Measurements from ENCODE around the gene POTEG.
"Not testable (repeated sequence)": the region's sequence is repeated elsewhere in the genome, so short reads cannot be mapped to it uniquely, and the experiment has no call there.

POTEG gene

DNA sequence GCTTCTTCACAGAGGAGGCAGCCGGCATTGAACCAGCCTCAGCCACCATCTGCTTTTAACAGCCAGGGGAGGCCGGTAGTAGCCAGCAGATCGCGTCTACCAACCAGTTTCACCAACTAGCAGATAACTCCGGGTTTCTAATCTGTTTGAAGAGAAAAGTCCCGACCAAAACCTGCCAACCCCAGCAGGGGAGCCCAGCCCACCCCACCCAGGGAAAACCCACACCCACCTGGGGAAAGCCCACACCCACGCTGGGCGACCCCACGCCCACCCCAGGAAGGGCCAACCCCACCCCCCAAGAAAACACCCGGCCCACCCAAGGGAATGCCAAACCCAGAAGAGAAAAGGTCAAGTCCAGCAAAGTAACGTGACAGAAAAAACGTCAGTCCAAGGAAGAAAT is at the start of gene POTEG:
TSS of gene POTEG (minus strand) at position 101 of the 400 bp plus-strand sequence. CDS start at position 49, 52 bp downstream.
- DNase-seq (ENCODE audit: low read depth): not testable (repeated sequence)

DNA sequence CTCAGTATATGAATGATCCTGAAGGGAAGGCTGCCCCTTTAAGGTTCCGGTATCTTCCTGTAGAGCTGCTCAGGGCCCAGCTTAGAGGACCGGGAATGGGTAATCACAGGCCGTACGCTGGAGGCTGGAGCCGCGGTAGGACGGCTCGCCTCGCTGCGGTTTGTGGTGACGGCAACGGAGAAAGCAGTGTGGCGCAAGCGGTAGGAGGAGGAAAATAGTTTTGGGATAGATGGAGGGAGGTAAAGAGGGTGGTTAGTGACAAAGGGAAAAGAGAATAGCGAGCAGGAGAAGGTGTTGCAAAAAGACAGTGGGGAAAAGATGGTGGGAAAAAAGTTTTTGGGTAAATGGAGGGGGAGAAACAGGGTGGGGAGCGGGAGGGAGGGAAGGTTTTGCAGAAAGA is 48.0 kb upstream of the POTEG start:
- not testable (repeated sequence) for DNase-seq (ENCODE audit: low read depth); H3K4me3 ChIP-seq (replicated peaks; ENCODE audit: low read depth, low read length)

More for the DNA sequence above, at the start of gene POTEG:
- not testable (repeated sequence) for H3K4me3 ChIP-seq (replicated peaks; ENCODE audit: low read depth, low read length)

DNA sequence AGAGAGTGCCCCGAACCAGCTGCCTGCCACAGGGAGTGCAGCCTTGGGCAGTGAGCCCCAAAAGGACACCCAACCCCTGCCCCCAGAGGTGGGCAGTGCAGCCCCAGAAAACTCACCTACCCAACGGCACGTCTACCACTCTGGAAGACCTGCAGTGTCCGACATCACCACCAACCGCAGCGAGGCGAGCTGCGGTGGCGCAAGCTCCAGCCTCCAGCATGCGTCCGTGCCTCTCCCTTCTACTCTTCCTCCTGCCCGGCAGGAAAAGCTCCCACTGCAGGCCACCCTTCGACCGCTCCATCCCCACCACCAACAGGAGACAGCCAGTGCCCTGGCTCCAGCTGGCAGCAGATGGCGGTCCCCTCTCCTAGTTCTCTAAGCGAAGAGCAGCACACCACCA is 47.3 kb upstream of the POTEG start:
- DNase-seq (ENCODE audit: low read depth); H3K4me3 ChIP-seq (replicated peaks; ENCODE audit: low read depth, low read length): not testable (repeated sequence)

DNA sequence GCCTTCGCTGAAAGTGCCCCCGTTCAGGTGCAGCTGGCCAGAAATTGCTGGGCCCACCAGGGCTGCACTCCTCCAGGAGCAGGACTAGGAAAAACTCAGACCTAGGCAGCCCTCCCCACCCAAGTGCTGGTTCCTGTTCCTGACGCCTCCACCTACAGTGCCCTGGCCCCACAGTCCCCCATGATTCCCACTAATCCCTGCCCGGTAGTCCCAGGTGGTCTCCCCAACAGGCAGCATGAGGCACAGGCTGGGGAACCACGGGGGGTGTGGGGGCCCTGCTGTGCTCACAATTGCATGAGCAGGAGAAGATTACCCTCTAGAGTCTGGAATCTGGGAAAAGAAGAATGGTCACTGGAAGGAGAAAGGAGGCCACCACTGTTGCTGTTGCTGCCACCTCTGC is 46.4 kb upstream of the POTEG start:
- not testable (repeated sequence) for H3K4me3 ChIP-seq (replicated peaks; ENCODE audit: low read depth, low read length); DNase-seq (ENCODE audit: low read depth)

DNA sequence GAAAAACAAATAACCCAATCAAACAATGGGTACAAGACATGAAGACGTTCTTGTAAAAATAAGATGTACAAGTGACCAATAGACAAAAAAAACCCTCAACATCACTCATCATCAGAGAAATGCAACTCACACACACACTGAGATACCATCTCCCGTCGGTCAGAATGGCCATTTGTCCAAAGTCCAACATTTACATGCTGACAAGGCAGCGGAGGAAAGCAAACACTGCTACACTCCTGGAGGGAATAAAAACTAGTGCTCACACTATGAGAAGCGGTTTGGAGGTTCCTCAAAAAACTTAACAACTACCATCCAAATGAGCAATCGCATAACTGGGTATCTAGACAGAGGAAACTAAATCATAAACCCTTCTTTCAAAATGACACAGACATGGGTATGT is 11.6 kb upstream of the POTEG start:
- not testable (repeated sequence) for H3K4me3 ChIP-seq (replicated peaks; ENCODE audit: low read depth, low read length); DNase-seq (ENCODE audit: low read depth)

DNA sequence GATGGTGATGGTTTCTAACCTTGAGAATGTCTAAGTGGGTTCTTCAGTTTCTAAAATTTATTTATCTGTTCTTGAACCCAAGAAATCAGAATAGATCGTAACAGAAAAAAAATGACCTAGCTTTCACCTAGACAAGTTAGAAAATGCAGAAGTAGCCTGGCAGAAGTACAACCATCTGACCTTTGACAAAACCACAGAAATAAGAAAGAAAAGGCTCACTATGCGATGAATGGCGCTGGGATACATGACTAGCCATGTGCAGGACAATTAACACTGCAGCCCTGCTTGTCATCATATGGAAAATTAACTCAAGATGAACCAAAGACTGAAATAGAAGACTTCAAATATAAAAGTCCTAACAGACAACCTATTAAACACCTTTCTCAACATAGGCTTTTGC is 5.7 kb upstream of the POTEG start:
- not testable (repeated sequence) for DNase-seq (ENCODE audit: low read depth); H3K4me3 ChIP-seq (replicated peaks; ENCODE audit: low read depth, low read length)

DNA sequence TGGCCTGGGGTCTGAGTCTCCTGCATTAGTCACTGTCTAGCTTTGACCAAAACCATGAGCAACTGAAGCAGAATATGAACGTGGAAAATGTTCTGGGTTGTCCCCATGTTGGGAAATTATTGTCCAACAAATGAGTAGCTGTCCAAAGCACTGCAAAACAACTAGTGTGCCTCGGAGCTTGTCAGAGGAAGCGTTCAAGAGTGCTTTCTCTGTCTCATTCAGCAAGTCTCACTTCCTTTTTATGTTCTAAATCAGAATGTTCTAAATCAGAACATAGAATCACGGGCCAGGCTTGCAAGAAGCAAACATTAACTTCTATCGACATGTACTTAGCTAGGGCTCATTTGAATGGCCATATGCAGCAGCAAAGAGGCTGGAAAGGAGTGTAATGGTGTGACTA is 5.1 kb upstream of the POTEG start:
- H3K4me3 ChIP-seq (replicated peaks; ENCODE audit: low read depth, low read length); DNase-seq (ENCODE audit: low read depth): not testable (repeated sequence)

DNA sequence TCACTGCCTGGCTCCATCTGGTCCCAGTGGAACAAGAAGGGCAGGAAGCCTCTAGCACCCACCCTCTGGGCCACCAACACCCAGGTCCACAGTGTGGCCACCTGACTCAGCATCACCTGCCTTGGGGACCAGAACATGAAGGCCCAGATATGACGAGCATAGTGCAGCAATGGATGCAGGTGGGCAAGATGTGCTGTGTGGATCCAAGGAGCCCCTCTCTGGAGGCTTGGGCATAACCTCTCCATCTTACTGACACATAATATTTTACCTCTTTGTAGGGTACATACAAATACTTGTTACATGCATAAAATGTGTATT is 2.9 kb upstream of the POTEG start:
- not testable (repeated sequence) for DNase-seq (ENCODE audit: low read depth); H3K4me3 ChIP-seq (replicated peaks; ENCODE audit: low read depth, low read length)

DNA sequence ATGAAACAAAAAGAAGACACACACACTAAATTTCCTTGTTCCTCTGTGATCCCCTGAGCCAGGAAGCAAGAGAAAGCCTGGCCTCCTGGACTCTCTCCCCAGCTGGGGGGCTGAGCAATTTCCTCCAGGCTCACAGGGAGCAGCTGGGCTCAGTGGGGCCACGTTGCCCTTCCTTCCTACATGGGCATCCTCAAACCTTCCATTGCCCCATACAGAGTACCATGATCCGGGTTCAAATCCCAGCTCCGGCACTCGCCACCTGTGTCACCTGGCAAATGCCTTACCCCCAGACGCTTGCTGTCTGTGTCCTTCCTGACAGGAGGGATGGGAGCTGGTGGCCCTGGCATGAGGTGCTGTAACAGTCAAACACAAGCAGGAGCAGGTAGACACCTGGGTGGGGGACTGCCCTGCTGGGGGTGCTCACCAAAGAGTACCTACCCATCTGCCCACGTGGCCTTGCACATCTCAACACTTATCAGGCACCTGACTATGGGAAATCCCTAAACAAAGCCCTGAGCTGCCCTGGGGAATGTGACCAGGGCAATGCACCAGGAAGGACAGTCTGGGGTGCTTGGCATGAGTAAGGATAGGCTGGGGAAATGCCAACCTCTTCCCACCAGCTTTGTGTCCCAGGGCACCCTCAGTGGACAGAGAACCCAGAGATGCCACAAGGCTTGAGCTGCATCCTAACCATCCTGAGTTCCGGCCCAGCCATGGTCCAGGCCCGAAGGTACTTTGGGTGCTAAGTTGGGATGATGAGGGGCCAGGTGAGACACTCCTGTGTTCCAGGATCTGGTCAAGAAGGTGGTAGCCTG is 2.4 kb upstream of the POTEG start:
- not testable (repeated sequence) for H3K4me3 ChIP-seq (replicated peaks; ENCODE audit: low read depth, low read length); DNase-seq (ENCODE audit: low read depth)

DNA sequence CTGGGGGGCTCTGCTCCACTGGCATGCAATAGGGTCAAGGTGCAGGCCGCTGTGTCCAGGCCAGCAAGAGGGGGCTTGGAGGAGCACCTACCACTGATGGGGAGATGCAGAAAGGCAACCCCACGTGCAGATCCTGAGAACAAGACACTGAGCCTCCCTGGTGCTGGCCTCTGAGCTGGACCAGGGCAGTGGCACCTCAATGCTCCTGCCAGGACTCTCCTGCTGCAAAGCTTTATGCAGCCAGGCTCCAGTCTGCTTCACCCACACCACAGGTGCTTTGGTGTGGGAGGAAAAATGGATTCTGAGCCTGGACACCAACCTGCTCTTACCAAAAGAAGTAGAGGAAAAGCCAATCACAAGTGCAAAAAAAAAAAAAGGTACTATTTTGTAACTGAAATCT is 1.7 kb upstream of the POTEG start:
- DNase-seq (ENCODE audit: low read depth); H3K4me3 ChIP-seq (replicated peaks; ENCODE audit: low read depth, low read length): not testable (repeated sequence)

DNA sequence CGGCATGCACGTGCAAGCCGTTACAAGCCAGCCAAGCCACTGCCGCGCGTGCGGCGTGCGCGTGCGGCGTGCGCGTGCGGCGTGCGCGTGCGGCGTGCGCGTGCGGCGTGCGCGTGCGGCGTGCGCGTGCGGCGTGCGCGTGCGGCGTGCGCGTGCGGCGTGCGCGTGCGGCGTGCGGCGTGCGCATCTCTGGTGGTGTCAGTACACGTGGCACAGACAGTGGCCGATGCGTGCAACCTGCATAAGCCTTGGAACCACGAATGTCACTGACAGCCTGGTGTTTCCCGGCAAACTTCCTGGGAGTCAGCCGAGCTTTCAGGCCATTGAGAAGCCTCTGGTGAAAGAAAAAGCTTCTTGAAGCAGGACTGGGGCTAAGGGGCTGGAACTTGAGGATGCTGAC is 750 bp upstream of the POTEG start:
- not testable (repeated sequence) for H3K4me3 ChIP-seq (replicated peaks; ENCODE audit: low read depth, low read length); DNase-seq (ENCODE audit: low read depth)

DNA sequence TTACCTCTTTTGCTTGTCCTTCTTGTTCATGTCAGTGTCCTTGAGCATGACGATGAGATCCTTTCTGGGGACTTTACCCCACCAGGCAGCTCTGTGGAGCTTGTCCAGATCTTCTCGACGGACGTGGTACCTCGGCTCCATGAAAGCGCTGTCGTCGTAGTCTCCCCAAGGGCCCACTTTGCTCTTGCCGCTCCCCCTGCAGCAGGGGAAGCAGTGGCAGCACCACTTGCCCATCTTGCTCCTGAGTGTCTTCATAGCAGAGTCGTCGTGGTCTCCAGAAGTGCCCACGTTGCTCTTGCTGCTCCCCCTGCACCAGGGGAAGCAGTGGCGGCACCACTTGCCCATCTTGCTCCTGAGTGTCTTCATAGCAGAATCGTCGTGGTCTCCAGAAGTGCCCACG is 376 bp downstream of the POTEG start:
- H3K4me3 ChIP-seq (replicated peaks; ENCODE audit: low read depth, low read length); DNase-seq (ENCODE audit: low read depth): not testable (repeated sequence)

DNA sequence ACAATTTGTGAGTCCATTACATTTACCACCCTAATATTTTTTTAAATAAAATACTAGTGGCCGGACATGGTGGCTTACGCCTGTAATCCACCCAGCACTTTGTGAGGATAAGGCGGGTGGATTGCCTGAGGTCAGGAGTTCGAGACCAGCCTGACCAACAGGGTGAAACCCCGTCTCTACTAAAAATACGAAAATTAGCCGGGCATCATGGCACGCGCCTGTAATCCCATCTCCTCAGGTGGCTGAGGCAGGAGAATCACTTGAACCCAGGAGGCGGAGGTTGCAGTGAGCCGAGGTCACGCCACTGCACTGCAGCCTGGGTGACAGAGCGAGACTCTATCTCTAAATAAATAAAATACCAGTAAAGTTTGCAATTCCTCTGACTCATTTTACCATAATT is 25.6 kb downstream of the POTEG start:
- not testable (repeated sequence) for H3K4me3 ChIP-seq (replicated peaks; ENCODE audit: low read depth, low read length); DNase-seq (ENCODE audit: low read depth)

DNA sequence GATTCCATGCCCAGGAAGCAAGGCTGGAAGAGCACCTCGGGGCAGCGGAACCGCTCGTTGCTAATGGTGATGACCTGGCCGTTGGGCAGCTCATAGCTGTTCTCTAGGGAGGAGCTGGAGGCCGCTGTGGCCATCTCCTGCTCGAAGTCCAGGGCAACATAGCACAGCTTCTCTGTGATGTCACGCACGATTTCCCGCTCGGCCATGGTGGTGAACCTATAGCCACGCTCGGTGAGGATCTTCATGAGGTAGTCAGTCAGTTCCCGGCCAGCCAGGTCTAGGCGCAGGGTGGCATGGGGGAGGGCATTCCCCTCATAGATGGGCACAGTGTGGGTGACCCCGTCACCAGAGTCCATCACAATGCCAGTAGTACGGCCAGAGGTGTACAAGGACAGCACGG is 32.0 kb downstream of the POTEG start:
- not testable (repeated sequence) for H3K4me3 ChIP-seq (replicated peaks; ENCODE audit: low read depth, low read length); DNase-seq (ENCODE audit: low read depth)

DNA sequence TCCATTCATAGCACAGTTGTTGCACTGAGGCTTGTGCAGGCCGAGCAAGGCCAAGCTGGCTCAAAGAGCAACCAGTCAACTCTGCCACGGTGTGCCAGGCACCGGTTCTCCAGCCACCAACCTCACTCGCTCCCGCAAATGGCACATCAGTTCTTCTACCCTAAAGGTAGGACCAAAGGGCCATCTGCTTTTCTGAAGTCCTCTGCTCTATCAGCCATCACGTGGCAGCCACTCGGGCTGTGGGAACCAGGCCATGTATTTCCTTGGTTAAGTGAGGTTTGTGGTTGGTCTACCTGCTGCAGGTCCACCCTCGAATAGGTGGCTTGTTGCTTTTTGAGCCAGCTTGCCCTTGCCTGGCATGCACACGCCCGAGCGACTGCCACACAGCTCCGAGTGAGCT is 39.4 kb downstream of the POTEG start:
- H3K4me3 ChIP-seq (replicated peaks; ENCODE audit: low read depth, low read length): not testable (repeated sequence)

DNA sequence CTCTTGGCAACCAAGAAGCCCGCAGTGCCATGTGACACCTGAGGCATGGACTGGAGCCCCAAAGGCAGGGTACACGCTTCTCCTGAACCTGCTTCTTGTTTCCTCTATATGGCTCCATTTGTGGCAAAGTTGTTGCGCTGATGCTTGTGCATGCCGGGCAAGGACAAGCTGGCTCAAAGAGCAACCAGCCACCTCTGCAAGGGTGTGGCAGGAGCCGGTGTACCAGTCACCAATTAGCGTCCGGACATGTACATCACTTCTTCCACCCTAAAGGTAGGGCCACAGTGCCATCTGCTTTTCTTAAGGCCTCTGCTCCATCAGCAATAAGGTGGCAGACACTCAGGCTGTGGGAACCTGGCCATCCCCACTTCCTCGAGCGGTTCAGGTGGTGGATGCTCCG is 43.9 kb downstream of the POTEG start:
- not testable (repeated sequence) for H3K4me3 ChIP-seq (replicated peaks; ENCODE audit: low read depth, low read length); DNase-seq (ENCODE audit: low read depth)

More for the DNA sequence above, 39.4 kb downstream of the POTEG start:
- DNase-seq (ENCODE audit: low read depth): not testable (repeated sequence)

DNA sequence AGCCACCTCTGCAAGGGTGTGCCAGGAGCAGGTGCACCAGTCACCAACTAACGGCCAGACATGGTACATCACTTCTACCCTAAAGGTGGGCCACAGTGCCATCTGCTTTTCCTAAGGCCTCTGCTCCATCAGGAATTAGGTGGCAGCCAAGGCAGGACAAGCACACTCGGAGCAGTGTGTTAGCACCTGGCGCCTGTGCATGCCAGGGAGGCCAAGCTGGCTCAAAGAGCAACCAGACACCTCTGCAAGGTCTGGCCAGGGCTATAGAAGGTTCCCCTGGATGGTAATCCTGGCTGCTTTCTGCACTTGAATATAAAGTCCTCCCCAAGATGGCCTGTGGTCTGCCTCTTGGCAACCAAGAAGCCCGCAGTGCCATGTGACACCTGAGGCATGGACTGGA is 45.4 kb downstream of the POTEG start:
- not testable (repeated sequence) for H3K4me3 ChIP-seq (replicated peaks; ENCODE audit: low read depth, low read length); DNase-seq (ENCODE audit: low read depth)

DNA sequence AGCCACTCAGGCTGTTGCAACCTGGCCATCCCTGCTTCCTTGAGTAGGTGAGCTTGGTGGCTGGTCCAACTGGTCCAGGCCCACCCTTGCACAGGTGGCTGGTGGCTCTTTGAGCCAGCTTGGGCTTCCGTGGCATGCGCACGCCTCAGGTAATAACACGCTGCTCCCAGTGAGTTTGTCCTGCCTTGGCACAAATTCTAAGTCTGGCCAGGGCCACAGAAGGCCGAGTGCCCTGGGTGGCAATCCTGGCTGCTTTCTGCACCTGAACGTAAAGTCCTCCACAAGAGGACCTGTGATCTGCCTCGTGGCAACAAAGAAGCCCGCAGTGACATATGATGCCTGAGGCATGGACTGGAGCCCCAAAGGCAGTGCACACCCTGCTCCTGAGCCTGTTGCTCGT is 47.1 kb downstream of the POTEG start:
- DNase-seq (ENCODE audit: low read depth); H3K4me3 ChIP-seq (replicated peaks; ENCODE audit: low read depth, low read length): not testable (repeated sequence)

DNA sequence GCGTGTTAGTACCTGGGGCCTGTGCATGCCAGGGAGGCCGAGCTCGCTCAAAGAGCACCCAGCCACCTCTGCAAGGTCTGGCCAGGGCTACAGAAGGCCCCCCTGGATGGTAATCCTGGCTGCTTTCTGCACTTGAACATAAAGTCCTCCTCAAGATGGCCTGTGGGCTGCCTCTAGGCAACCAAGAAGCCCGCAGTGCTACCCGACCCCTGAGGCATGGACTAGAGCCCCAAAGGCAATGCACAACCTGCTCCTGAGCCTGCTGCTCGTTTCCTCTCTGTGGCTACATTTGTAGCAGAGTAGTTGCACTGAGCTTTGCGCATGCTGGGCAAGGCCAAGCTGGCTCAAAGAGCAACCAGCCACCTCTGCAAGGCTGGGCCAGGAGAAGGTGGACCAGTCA is 47.8 kb downstream of the POTEG start:
- not testable (repeated sequence) for DNase-seq (ENCODE audit: low read depth); H3K4me3 ChIP-seq (replicated peaks; ENCODE audit: low read depth, low read length)

DNA sequence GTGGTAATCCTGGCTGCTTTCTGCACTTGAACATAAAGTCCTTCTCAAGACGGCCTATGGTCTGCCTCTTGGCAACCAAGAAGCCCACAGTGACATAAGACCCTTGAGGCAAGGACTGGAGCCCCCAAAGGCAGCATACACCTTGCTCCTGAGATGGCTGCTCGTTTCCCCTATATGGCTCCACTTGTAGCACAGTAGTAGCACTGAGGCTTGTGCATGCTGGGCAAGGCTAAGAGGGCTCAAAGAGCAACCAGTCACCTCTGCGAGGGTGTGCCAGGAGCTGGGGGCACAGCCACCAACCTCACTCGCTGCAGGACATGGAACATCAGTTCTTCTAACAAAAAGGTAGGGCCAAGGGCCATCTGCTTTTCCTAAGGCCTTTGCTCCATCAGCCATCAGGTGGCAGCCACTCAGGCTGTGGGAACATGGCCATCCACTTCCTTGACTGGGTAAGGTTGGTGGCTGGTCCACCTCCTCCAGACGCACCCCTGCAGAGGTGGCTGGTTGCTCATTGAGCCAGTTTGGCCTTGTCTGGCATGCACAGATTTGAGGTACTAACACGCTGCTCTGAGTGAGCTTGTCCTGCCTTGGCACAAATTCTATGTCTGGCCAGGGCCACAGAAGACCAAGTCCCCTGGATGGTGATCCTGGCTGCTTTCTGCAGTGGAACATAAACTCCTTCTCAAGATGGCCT is 49.9 kb downstream of the POTEG start:
- H3K4me3 ChIP-seq (replicated peaks; ENCODE audit: low read depth, low read length); DNase-seq (ENCODE audit: low read depth): not testable (repeated sequence)
